HCT116 (cell line): ENCODE data around the gene TP53TG5. TPM values are rescaled to one million over a fixed set of nuclear protein-coding genes. Genes with fewer than 3 reads are reported as not detected.

Experiments used
- ATAC-seq: fragments of 200-7000 bp; cut with Tn5 transposase; 2 replicates; pipeline ENCODE4 v1.9.1; 2020; ENCODE audit warnings: mild to moderate bottlenecking, moderate library complexity
- BruUV-seq: library from RNA; stranded (reverse); fragments of 400-500 nt; replicated peaks from 2 replicates; lab custom pipeline; 2021; lab: Mats Ljungman, UMichigan
- CTCF ChIA-PET: fragments of 300-600 bp; sonication (Branson Sonifier 250); formaldehyde crosslinking; loops from one replicate; lab custom pipeline; 2021; ENCODE audit warnings: antibody characterized with exemption; lab: Charles Lee
- POLR2A ChIA-PET: fragments of 300-600, 350-600 bp; sonication (Branson Sonifier 250); formaldehyde crosslinking; loops from one replicate; lab custom pipeline; 2021; ENCODE audit warnings: antibody characterized with exemption; lab: Charles Lee
- RAD21 ChIA-PET, 2 experiments: fragments of 300-600 bp; sonication (Branson Sonifier 250); formaldehyde crosslinking; loops; one replicate each; lab custom pipeline; 2023; ENCODE audit warnings: low total read pairs in 2 of 2; ENCODE audit not compliant: uncharacterized antibody in 2 of 2, unreplicated experiment in 2 of 2, low non-redundant PET in 1 of 2; lab: Charles Lee
- DNase-seq: peaks from one replicate; pipeline ENCODE4 v3.0.0-alpha.2; 2010; ENCODE audit warnings: low read depth, low spot score
- H2AFZ ChIP-seq: fragments of 200-600 bp; shearing (Covaris generic), sonication (generic); 2 replicates; pipeline ENCODE4 v1.6.1; 2017; ENCODE audit warnings: low read depth, mixed run types, mixed read lengths, antibody characterized with exemption, low read length; ENCODE audit not compliant: poor library complexity, severe bottlenecking
- H3K27ac ChIP-seq: 2 replicates; pipeline ENCODE4 v1.5.1; 2012; ENCODE audit warnings: low read depth, low read length
- H3K27me3 ChIP-seq: fragments of 200-600 bp; sonication (generic); 2 replicates; pipeline ENCODE4 v1.6.1; 2016; ENCODE audit warnings: mixed run types, low read length, mixed read lengths; ENCODE audit not compliant: insufficient read depth
- H3K36me3 ChIP-seq, 2 experiments: fragments of 200-500 bp in 1 of 2; fragments of 200-600 bp in 1 of 2; sonication (Bioruptor generic) in 1 of 2; sonication (generic) in 1 of 2; 2 replicates each; pipeline versions ENCODE4 v1.5.1 to v1.6.1; 2014 to 2016; ENCODE audit warnings: low read length in 2 of 2, inconsistent platforms in 1 of 2, mixed read lengths in 1 of 2, mixed run types in 1 of 2; ENCODE audit not compliant: insufficient read depth in 2 of 2, control insufficient read depth in 1 of 2
- H3K4me1 ChIP-seq, 2 experiments: fragments of 200-600 bp in 1 of 2; sonication (generic) in 1 of 2; 2 replicates each; pipeline versions ENCODE4 v1.5.1 to v1.6.1; 2012 to 2017; ENCODE audit warnings: low read length in 2 of 2, inconsistent platforms in 1 of 2, mild to moderate bottlenecking in 1 of 2, mixed read lengths in 1 of 2, mixed run types in 1 of 2, moderate library complexity in 1 of 2; ENCODE audit not compliant: insufficient read depth in 2 of 2, control insufficient read depth in 1 of 2
- H3K4me2 ChIP-seq: fragments of 200-600 bp; sonication (generic); 2 replicates; pipeline ENCODE4 v1.6.1; 2017; ENCODE audit warnings: mixed run types, low read length, mixed read lengths
- H3K4me3 ChIP-seq, 2 experiments: fragments of 200-600 bp in 1 of 2; sonication (generic) in 1 of 2; replicated peaks in 1 of 2; 2 replicates each; pipeline ENCODE4 v1.5.1; 2011 to 2016; ENCODE audit warnings: low read length in 2 of 2, control low read depth in 1 of 2, low read depth in 1 of 2, mild to moderate bottlenecking in 1 of 2, mixed read lengths in 1 of 2, mixed run types in 1 of 2
- H3K79me2 ChIP-seq: fragments of 200-600 bp; sonication (generic); 2 replicates; pipeline ENCODE4 v1.6.1; 2017; ENCODE audit warnings: mild to moderate bottlenecking, mixed run types, low read length, moderate library complexity, mixed read lengths; ENCODE audit not compliant: insufficient read depth
- H3K9ac ChIP-seq: fragments of 200-600 bp; sonication (generic); 2 replicates; pipeline ENCODE4 v1.6.1; 2016; ENCODE audit warnings: low read length, mixed read lengths
- H3K9me2 ChIP-seq: fragments of 200-600 bp; sonication (generic), shearing (Covaris generic); 2 replicates; pipeline ENCODE4 v1.6.1; 2017; ENCODE audit warnings: mixed run types, mild to moderate bottlenecking, moderate library complexity; ENCODE audit not compliant: insufficient read depth
- H3K9me3 ChIP-seq, 2 experiments: fragments of 200-500 bp in 1 of 2; fragments of 200-600 bp in 1 of 2; sonication (Bioruptor generic) in 1 of 2; sonication (generic) in 1 of 2; 2 replicates each; pipeline ENCODE4 v1.6.1; 2014 to 2017; ENCODE audit warnings: low read length in 2 of 2, mixed read lengths in 2 of 2, inconsistent platforms in 1 of 2, low read depth in 1 of 2, mild to moderate bottlenecking in 1 of 2, mixed run types in 1 of 2, moderate library complexity in 1 of 2; ENCODE audit not compliant: control insufficient read depth in 1 of 2, insufficient read depth in 1 of 2
- H4K20me1 ChIP-seq: fragments of 200-600 bp; sonication (generic), shearing (Covaris generic); 2 replicates; pipeline ENCODE4 v1.6.1; 2017; ENCODE audit warnings: mixed run types, mild to moderate bottlenecking, moderate library complexity; ENCODE audit not compliant: insufficient read depth
- CBX3 ChIP-seq: IDR thresholded peaks from 2 replicates; pipeline ENCODE4 v1.6.1; 2012; ENCODE audit warnings: low read depth
- CEBPB ChIP-seq: IDR thresholded peaks from 2 replicates; pipeline ENCODE4 v1.6.1; 2012; ENCODE audit warnings: low read depth
- EGR1 ChIP-seq: IDR thresholded peaks from 2 replicates; pipeline ENCODE4 v1.6.1; 2012; ENCODE audit warnings: low read depth
- EZH2 ChIP-seq: fragments of 200-600 bp; sonication (generic); IDR thresholded peaks from 2 replicates; pipeline ENCODE4 v1.6.1; 2017; ENCODE audit warnings: antibody characterized with exemption, mixed run types
- EZH2phosphoT487 ChIP-seq: fragments of 200-600 bp; IDR thresholded peaks from 2 replicates; pipeline ENCODE4 v1.6.1; 2018; ENCODE audit warnings: antibody characterized with exemption, borderline replicate concordance
- FOSL1 ChIP-seq: IDR thresholded peaks from 2 replicates; pipeline ENCODE4 v1.6.1; 2012; ENCODE audit warnings: low read depth
- JUND ChIP-seq: IDR thresholded peaks from 2 replicates; pipeline ENCODE4 v1.6.1; 2012
- POLR2A ChIP-seq: IDR thresholded peaks from 2 replicates; pipeline ENCODE4 v1.7.0; 2011; ENCODE audit warnings: borderline replicate concordance; ENCODE audit not compliant: insufficient read depth, insufficient read length; ENCODE audit errors: extremely low read depth
- POLR2AphosphoS5 ChIP-seq: IDR thresholded peaks from 2 replicates; pipeline ENCODE4 v1.6.1; 2011; ENCODE audit warnings: mild to moderate bottlenecking, low read depth, low read length, moderate library complexity
- RAD21 ChIP-seq: IDR thresholded peaks from 2 replicates; pipeline ENCODE4 v1.6.1; 2012; ENCODE audit warnings: low read depth, mild to moderate bottlenecking
- SIN3A ChIP-seq: IDR thresholded peaks from 2 replicates; pipeline ENCODE4 v1.6.1; 2012; ENCODE audit warnings: low read depth
- SRF ChIP-seq: IDR thresholded peaks from 2 replicates; pipeline ENCODE4 v1.6.1; 2012; ENCODE audit warnings: low read depth
- YY1 ChIP-seq: IDR thresholded peaks from 2 replicates; pipeline ENCODE4 v1.6.1; 2011; ENCODE audit warnings: low read length, low read depth, moderate library complexity, mild to moderate bottlenecking; ENCODE audit not compliant: insufficient replicate concordance; ENCODE audit errors: extremely low read depth
- ZFX ChIP-seq: fragments of 450-650 bp; IDR thresholded peaks from 2 replicates; pipeline ENCODE4 v1.6.1; 2017
- ZNF274 ChIP-seq: fragments of 200-500 bp; sonication (Bioruptor generic); IDR thresholded peaks from 2 replicates; pipeline ENCODE4 v1.6.1; 2014; ENCODE audit warnings: mild to moderate bottlenecking, low read depth, low read length, inconsistent platforms
- intact Hi-C: fragments of 100-400 bp; cut with micrococcal nuclease; formaldehyde crosslinking; loops from 2 replicates; pipeline ENCODE4 v1.10.0; 2022
- total RNA-seq: library from RNA; stranded (reverse); gene quantifications from one replicate; pipeline ENCODE4 v1.2.1, GENCODE V29; 2021; ENCODE audit not compliant: unreplicated experiment
- TF ChIP-seq, protein P1 (sequence below), 3 experiments: fragments of 200-600 bp in 1 of 3; sonication (generic) in 1 of 3; IDR thresholded peaks in 2 of 3; conservative IDR thresholded peaks in 1 of 3; 2 replicates each; pipeline ENCODE4 v1.5.1; 2012 to 2017; ENCODE audit warnings: low read depth in 2 of 3, low read length in 2 of 3, antibody characterized with exemption in 1 of 3, borderline replicate concordance in 1 of 3, control low read depth in 1 of 3, mild to moderate bottlenecking in 1 of 3, mixed read lengths in 1 of 3, mixed run types in 1 of 3, moderate library complexity in 1 of 3; ENCODE audit not compliant: insufficient read depth in 1 of 3
- TF ChIP-seq, protein P2 (sequence below): IDR thresholded peaks from 2 replicates; pipeline ENCODE4 v1.6.1; 2012
- TF ChIP-seq, protein P3 (sequence below): IDR thresholded peaks from 2 replicates; pipeline ENCODE4 v1.6.1; 2012
- TF ChIP-seq, protein P4 (sequence below): IDR thresholded peaks from 2 replicates; pipeline ENCODE4 v1.6.1; 2011; ENCODE audit warnings: mild to moderate bottlenecking, low read length, moderate library complexity; ENCODE audit not compliant: insufficient replicate concordance; ENCODE audit errors: extremely low read depth
- TF ChIP-seq, protein P5 (sequence below): IDR thresholded peaks from 2 replicates; pipeline ENCODE4 v1.6.1; 2012; ENCODE audit warnings: low read depth

The TP53TG5 gene
- total RNA-seq, 1 experiment from 2014 or later: 0.76 TPM

DNA sequence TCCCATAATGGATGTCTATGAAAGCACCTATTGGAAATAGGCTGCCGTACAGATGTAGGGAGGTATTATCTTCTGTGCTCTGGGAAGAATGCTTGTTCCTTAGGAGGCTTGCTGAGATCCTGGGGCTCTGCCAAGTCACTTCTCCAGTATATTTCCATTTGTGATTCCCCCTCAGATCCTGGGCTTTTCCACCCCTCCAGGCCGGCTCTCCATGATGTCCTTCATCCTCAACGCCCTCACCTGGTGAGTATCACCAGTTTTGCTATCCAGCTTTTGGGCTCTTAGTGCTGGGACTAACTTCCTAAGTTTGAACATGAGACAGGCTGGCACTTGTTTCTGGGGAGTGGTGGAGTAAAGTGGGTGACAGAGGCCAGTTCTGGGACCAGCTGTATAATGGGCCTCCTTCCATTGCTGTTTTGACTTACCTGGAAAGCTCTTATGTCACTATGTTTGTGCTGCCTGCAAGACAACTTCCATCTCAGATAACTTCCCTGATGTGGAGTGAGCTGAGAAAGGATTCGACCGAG is 12.6 kb downstream of the TP53TG5 start:
- Histone ChIP-seq H3K9me2 (no peaks in the 10 kb centered on the region), H3K27ac (no peak overlapping the region), H3K4me2 (no peak overlapping the region), H3K4me3 (no peak overlapping the region), H2AFZ (no peak overlapping the region), H3K9ac (no peak overlapping the region), H3K36me3 (peaks cover 12 to 25% of the 10 kb centered on the region in 2 experiments; a peak in 3 of 4 replicates), H4K20me1 (no peaks in the 10 kb centered on the region), H3K4me1 (peaks cover 15 to 25% of the 10 kb centered on the region in 2 experiments), H3K9me3 (no peaks in the 10 kb centered on the region), H3K79me2 (peaks cover 25% of the 10 kb centered on the region), H3K27me3 (no peaks in the 10 kb centered on the region)
- CTCF ChIA-PET: interaction anchor here (1.1 kb wide), 1 partner anchor 8 kb away, joined by 6 read pairs; no protein-coding TSS in a partner anchor
- ATAC-seq: no peak
- DNase-seq: no peak
- RAD21 ChIA-PET: no interaction called here
- no TSS peak for BruUV-seq
- intact Hi-C loops: no loop called here
- POLR2A ChIA-PET: interaction anchor here (3.3 kb wide), 1 partner anchor 8 kb away, joined by 9 read pairs; no protein-coding TSS in a partner anchor
- TF ChIP-seq POLR2A: no peak
- TF ChIP-seq ZNF274: no peak
- no peak for TF ChIP-seq JUND
- no peak for TF ChIP-seq SRF
- TF ChIP-seq, protein P1, sequence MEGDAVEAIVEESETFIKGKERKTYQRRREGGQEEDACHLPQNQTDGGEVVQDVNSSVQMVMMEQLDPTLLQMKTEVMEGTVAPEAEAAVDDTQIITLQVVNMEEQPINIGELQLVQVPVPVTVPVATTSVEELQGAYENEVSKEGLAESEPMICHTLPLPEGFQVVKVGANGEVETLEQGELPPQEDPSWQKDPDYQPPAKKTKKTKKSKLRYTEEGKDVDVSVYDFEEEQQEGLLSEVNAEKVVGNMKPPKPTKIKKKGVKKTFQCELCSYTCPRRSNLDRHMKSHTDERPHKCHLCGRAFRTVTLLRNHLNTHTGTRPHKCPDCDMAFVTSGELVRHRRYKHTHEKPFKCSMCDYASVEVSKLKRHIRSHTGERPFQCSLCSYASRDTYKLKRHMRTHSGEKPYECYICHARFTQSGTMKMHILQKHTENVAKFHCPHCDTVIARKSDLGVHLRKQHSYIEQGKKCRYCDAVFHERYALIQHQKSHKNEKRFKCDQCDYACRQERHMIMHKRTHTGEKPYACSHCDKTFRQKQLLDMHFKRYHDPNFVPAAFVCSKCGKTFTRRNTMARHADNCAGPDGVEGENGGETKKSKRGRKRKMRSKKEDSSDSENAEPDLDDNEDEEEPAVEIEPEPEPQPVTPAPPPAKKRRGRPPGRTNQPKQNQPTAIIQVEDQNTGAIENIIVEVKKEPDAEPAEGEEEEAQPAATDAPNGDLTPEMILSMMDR (IDR thresholded peaks at IDR 0.05 in 2 of 3, conservative IDR thresholded peaks at IDR 0.05 in 1 of 3; ENCODE audit: borderline replicate concordance in 1 of 3, insufficient read depth in 1 of 3, low read depth in 2 of 3, low read length in 2 of 3): no peak
- no peak for TF ChIP-seq POLR2AphosphoS5
- TF ChIP-seq YY1: no peak
- TF ChIP-seq EZH2phosphoT487: no peak
- TF ChIP-seq EZH2: no peak
- TF ChIP-seq, protein P2, sequence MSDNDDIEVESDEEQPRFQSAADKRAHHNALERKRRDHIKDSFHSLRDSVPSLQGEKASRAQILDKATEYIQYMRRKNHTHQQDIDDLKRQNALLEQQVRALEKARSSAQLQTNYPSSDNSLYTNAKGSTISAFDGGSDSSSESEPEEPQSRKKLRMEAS: no peak
- no peak for TF ChIP-seq RAD21
- TF ChIP-seq ZFX: no peak
- TF ChIP-seq EGR1: no peak
- no peak for TF ChIP-seq CBX3
- TF ChIP-seq, protein P3, sequence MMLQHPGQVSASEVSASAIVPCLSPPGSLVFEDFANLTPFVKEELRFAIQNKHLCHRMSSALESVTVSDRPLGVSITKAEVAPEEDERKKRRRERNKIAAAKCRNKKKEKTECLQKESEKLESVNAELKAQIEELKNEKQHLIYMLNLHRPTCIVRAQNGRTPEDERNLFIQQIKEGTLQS: no peak
- TF ChIP-seq, protein P4, sequence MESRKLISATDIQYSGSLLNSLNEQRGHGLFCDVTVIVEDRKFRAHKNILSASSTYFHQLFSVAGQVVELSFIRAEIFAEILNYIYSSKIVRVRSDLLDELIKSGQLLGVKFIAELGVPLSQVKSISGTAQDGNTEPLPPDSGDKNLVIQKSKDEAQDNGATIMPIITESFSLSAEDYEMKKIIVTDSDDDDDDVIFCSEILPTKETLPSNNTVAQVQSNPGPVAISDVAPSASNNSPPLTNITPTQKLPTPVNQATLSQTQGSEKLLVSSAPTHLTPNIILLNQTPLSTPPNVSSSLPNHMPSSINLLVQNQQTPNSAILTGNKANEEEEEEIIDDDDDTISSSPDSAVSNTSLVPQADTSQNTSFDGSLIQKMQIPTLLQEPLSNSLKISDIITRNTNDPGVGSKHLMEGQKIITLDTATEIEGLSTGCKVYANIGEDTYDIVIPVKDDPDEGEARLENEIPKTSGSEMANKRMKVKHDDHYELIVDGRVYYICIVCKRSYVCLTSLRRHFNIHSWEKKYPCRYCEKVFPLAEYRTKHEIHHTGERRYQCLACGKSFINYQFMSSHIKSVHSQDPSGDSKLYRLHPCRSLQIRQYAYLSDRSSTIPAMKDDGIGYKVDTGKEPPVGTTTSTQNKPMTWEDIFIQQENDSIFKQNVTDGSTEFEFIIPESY: no peak
- TF ChIP-seq CEBPB: no peak
- no peak for TF ChIP-seq FOSL1
- no peak for TF ChIP-seq SIN3A
- TF ChIP-seq, protein P5, sequence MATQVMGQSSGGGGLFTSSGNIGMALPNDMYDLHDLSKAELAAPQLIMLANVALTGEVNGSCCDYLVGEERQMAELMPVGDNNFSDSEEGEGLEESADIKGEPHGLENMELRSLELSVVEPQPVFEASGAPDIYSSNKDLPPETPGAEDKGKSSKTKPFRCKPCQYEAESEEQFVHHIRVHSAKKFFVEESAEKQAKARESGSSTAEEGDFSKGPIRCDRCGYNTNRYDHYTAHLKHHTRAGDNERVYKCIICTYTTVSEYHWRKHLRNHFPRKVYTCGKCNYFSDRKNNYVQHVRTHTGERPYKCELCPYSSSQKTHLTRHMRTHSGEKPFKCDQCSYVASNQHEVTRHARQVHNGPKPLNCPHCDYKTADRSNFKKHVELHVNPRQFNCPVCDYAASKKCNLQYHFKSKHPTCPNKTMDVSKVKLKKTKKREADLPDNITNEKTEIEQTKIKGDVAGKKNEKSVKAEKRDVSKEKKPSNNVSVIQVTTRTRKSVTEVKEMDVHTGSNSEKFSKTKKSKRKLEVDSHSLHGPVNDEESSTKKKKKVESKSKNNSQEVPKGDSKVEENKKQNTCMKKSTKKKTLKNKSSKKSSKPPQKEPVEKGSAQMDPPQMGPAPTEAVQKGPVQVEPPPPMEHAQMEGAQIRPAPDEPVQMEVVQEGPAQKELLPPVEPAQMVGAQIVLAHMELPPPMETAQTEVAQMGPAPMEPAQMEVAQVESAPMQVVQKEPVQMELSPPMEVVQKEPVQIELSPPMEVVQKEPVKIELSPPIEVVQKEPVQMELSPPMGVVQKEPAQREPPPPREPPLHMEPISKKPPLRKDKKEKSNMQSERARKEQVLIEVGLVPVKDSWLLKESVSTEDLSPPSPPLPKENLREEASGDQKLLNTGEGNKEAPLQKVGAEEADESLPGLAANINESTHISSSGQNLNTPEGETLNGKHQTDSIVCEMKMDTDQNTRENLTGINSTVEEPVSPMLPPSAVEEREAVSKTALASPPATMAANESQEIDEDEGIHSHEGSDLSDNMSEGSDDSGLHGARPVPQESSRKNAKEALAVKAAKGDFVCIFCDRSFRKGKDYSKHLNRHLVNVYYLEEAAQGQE: no peak
